Lung (tissue), 12 donors: ENCODE measurements around the gene TNIP2. TPM values are rescaled to one million over a fixed set of nuclear protein-coding genes. Genes with fewer than 3 reads are reported as not detected.

Experiments
- ATAC-seq: fragments of 200-7000 bp; cut with Tn5 transposase; one replicate; pipeline ENCODE4 v1.9.1; 2020; ENCODE audit warnings: moderate number of reproducible peaks; ENCODE audit not compliant: insufficient read depth, low FRiP score
- DNase-seq, 3 donors: peaks; one replicate each; pipeline ENCODE4 v3.0.0-alpha.2; 2013 to 2017
- H3K27ac ChIP-seq, 2 donors: one replicate each; pipeline ENCODE4 v1.5.1; 2013; ENCODE audit warnings: mild to moderate bottlenecking in 2 of 2, moderate library complexity in 2 of 2, control low read depth in 1 of 2, inconsistent platforms in 1 of 2, low read depth in 1 of 2, low read length in 1 of 2
- H3K27me3 ChIP-seq, 3 donors: one replicate each; pipeline ENCODE4 v1.5.1; 2013; ENCODE audit warnings: low read length in 2 of 3; ENCODE audit not compliant: control insufficient read depth in 3 of 3, insufficient read depth in 3 of 3
- H3K36me3 ChIP-seq, 4 donors: one replicate each; pipeline ENCODE4 v1.5.1; 2013; ENCODE audit warnings: low read length in 4 of 4, mild to moderate bottlenecking in 1 of 4, moderate library complexity in 1 of 4; ENCODE audit not compliant: control insufficient read depth in 4 of 4, insufficient read depth in 4 of 4
- H3K4me1 ChIP-seq, 5 donors: one replicate each; pipeline ENCODE4 v1.5.1; 2013; ENCODE audit warnings: low read length in 5 of 5, mild to moderate bottlenecking in 2 of 5, moderate library complexity in 1 of 5; ENCODE audit not compliant: control insufficient read depth in 5 of 5, insufficient read depth in 5 of 5
- H3K4me3 ChIP-seq: one replicate; pipeline ENCODE4 v1.5.1; 2013; ENCODE audit warnings: mild to moderate bottlenecking, control low read depth, moderate library complexity
- H3K9ac ChIP-seq, 2 donors: one replicate each; pipeline ENCODE4 v1.5.1; 2013; ENCODE audit warnings: low read length in 2 of 2, control low read depth in 1 of 2; ENCODE audit not compliant: insufficient read depth in 1 of 2
- H3K9me3 ChIP-seq, 4 donors: one replicate each; pipeline ENCODE4 v1.5.1; 2013; ENCODE audit warnings: low read length in 3 of 4, mild to moderate bottlenecking in 1 of 4, moderate library complexity in 1 of 4; ENCODE audit not compliant: control insufficient read depth in 4 of 4, insufficient read depth in 3 of 4
- CTCF ChIP-seq: IDR thresholded peaks from 2 replicates; pipeline ENCODE4 v1.5.1; 2012; ENCODE audit warnings: mild to moderate bottlenecking; ENCODE audit errors: control extremely low read depth, extremely low read depth
- WGBS, 2 donors: extraction: QIAGEN DNeasy Blood & Tissue Kit; methylation state at CpG; one replicate each; pipeline ENCODE4 v1.1.7; 2013; 5-methylcytosine and 5-hydroxymethylcytosine counted together
- polyA plus RNA-seq, 2 donors: library from polyadenylated mRNA; stranded (reverse); fragments of 200-250 nt; gene quantifications; one replicate each; pipeline ENCODE4 v1.2.1, GENCODE V29; 2013
- total RNA-seq, 2 donors: library from RNA; depleted of rRNA in 1 of 2; stranded (reverse); fragments of >200 nt in 1 of 2; gene quantifications; one replicate each; pipeline ENCODE4 v1.2.1, GENCODE V29; 2014 to 2021
- donor health status: control.
- donor health status: control.
- donor health status: Bipolar disorder and iron deficiency.
- donor health status: healthy.
- donor health status: DM: yes; HTN: yes; CAD: no.

Gene TNIP2
- total and polyA plus RNA-seq, 4 donors: 30.6 to 82.8 (median 43.8) TPM

- 8 to 18% methylated on average over 49 to 104 of the region's 104 CpGs for WGBS, 2 donors
- Histone ChIP-seq H3K36me3 (peaks cover 0 to 2% (median 0%) of the 10 kb centered on the region in 4 donors), H3K27me3 (no peaks in the 10 kb centered on the region), H3K27ac (peak within 1 kb of the TSS; percentile 74 to 79), H3K4me3 (peak within 1 kb of the TSS; percentile 50), H3K9ac (peak within 1 kb of the TSS in 1 of 2 donors; percentile 19), H3K9me3 (no peaks in the 10 kb centered on the region), H3K4me1 (peaks cover 7 to 51% (median 21%) of the 10 kb centered on the region in 5 donors)
- DNase-seq (peak; percentile 75 to 82 (median 81)), ATAC-seq (peak; percentile 82)
- no peak for TF ChIP-seq CTCF
Observed at GRCh38 chr4:2792711-2793585, 36.8 kb upstream of the TNIP2 start, which contains the start of gene SH3BP2. SH3BP2 (plus strand) TSS chr4:2793085; CDS start chr4:2820618, 27,533 bp downstream.

GRCh38 chr4:2792396-2792710 is 36.2 kb upstream of the TNIP2 start:
- ATAC-seq (no peak), DNase-seq (no peak)
- peaks cover 7 to 50% (median 20%) of the 10 kb centered on the region in 5 donors for H3K4me1 ChIP-seq
- no peak overlapping the region for H3K9ac ChIP-seq
- H3K36me3 ChIP-seq: peaks cover 0 to 2% (median 0%) of the 10 kb centered on the region in 4 donors
- 74 to 76% methylated on average over 8 of the region's 8 CpGs for WGBS, 2 donors
- no peak overlapping the region for H3K27ac ChIP-seq
- no peak overlapping the region for H3K4me3 ChIP-seq
- H3K27me3 ChIP-seq: no peaks in the 10 kb centered on the region
- no peak for TF ChIP-seq CTCF
- no peaks in the 10 kb centered on the region for H3K9me3 ChIP-seq

- 94% methylated on average over 10 of the region's 10 CpGs for WGBS, 2 donors
- Histone ChIP-seq H3K27ac (peak overlapping the region in 1 of 2 donors; percentile 15), H3K9me3 (no peaks in the 10 kb centered on the region), H3K4me1 (peaks cover 7 to 45% (median 18%) of the 10 kb centered on the region in 5 donors), H3K4me3 (no peak overlapping the region), H3K9ac (no peak overlapping the region), H3K36me3 (peaks cover 0 to 2% (median 0%) of the 10 kb centered on the region in 4 donors), H3K27me3 (no peaks in the 10 kb centered on the region)
- no peak for ATAC-seq
- no peak for TF ChIP-seq CTCF
- peak in 1 of 3 donors; percentile 10 for DNase-seq
Observed at GRCh38 chr4:2791518-2792395, 35.6 kb upstream of the TNIP2 start.
